DOHH2 (cell line): ENCODE data around the gene AUTS2.

Experiments used
- H3F3A ChIP-seq: fragments of 200-600 bp; sonication (generic), shearing (Covaris generic); 2 replicates; pipeline ENCODE4 v1.6.0; 2016; ENCODE audit warnings: antibody characterized with exemption, mild to moderate bottlenecking; ENCODE audit not compliant: control insufficient read depth, insufficient read depth
- H3K27ac ChIP-seq: fragments of 200-600 bp; sonication (generic); 2 replicates; pipeline ENCODE4 v1.5.1; 2014; ENCODE audit warnings: low read depth, mild to moderate bottlenecking, low read length, moderate library complexity
- H3K27me3 ChIP-seq: fragments of 200-600 bp; sonication (generic); 2 replicates; pipeline ENCODE4 v1.6.1; 2014; ENCODE audit warnings: mild to moderate bottlenecking, low read length, mixed read lengths; ENCODE audit not compliant: control insufficient read depth
- H3K36me3 ChIP-seq: fragments of 200-600 bp; sonication (generic); 2 replicates; pipeline ENCODE4 v1.6.1; 2014; ENCODE audit warnings: mild to moderate bottlenecking, low read length, moderate library complexity, mixed read lengths; ENCODE audit not compliant: control insufficient read depth
- H3K4me1 ChIP-seq: fragments of 200-600 bp; sonication (generic); 2 replicates; pipeline ENCODE4 v1.6.1; 2014; ENCODE audit warnings: mild to moderate bottlenecking, low read length, mixed read lengths; ENCODE audit not compliant: control insufficient read depth
- H3K4me2 ChIP-seq: fragments of 200-600 bp; sonication (generic); 2 replicates; pipeline ENCODE4 v1.6.0; 2014; ENCODE audit warnings: mild to moderate bottlenecking, low read length, moderate library complexity
- H3K4me3 ChIP-seq: fragments of 200-600 bp; sonication (generic); 2 replicates; pipeline ENCODE4 v1.5.1; 2014; ENCODE audit warnings: mild to moderate bottlenecking, low read length, mixed read lengths
- H3K79me2 ChIP-seq: fragments of 200-600 bp; sonication (generic); 2 replicates; pipeline ENCODE4 v1.6.1; 2014; ENCODE audit warnings: mild to moderate bottlenecking, low read length, mixed read lengths; ENCODE audit not compliant: control insufficient read depth
- H3K9me2 ChIP-seq: fragments of 200-600 bp; sonication (generic); replicated peaks from 2 replicates; pipeline ENCODE4 v1.6.1; 2014; ENCODE audit warnings: mild to moderate bottlenecking, low read length, mixed read lengths; ENCODE audit not compliant: control insufficient read depth
- H3K9me3 ChIP-seq: fragments of 200-600 bp; sonication (generic); 2 replicates; pipeline ENCODE4 v1.6.1; 2014; ENCODE audit warnings: antibody characterized with exemption, low read length, mixed read lengths; ENCODE audit not compliant: control insufficient read depth, insufficient read depth
- H4K20me1 ChIP-seq: fragments of 200-600 bp; sonication (generic); 2 replicates; pipeline ENCODE4 v1.6.0; 2014; ENCODE audit warnings: low read depth, mild to moderate bottlenecking, antibody characterized with exemption, low read length, moderate library complexity; ENCODE audit not compliant: control insufficient read depth, insufficient read depth
- EZH2phosphoT487 ChIP-seq: fragments of 200-600 bp; sonication (generic); IDR thresholded peaks from 2 replicates; pipeline ENCODE4 v1.6.1; 2017; ENCODE audit warnings: borderline replicate concordance, mild to moderate bottlenecking, antibody characterized with exemption, low read length, moderate library complexity, mixed read lengths
- TF ChIP-seq, protein P1 (sequence below): fragments of 200-600 bp; sonication (generic); IDR thresholded peaks from one replicate; pipeline ENCODE4 v1.5.1; 2014; ENCODE audit warnings: antibody characterized with exemption, mild to moderate bottlenecking, low read depth, low read length; ENCODE audit not compliant: poor library complexity, severe bottlenecking

AUTS2 gene

GRCh38 chr7:69908454-69908853 lies 310.2 kb downstream of the AUTS2 start:
- Histone ChIP-seq H3K9me2 (no peaks in the 10 kb centered on the region), H3K4me3 (no peak overlapping the region), H3K27ac (no peak overlapping the region), H3K27me3 (no peaks in the 10 kb centered on the region), H3K4me2 (no peak overlapping the region), H4K20me1 (0 out of 2 replicates have a peak, but pooled peaks cover 3% of the 10 kb centered on the region), H3K36me3 (peaks cover 8% of the 10 kb centered on the region; the same call in 1 of the 2 replicates), H3K9me3 (peaks cover 18% of the 10 kb centered on the region), H3K79me2 (peaks cover 55% of the 10 kb centered on the region), H3F3A (no peaks in the 10 kb centered on the region), H3K4me1 (peaks cover 18% of the 10 kb centered on the region)
- TF ChIP-seq, protein P1, sequence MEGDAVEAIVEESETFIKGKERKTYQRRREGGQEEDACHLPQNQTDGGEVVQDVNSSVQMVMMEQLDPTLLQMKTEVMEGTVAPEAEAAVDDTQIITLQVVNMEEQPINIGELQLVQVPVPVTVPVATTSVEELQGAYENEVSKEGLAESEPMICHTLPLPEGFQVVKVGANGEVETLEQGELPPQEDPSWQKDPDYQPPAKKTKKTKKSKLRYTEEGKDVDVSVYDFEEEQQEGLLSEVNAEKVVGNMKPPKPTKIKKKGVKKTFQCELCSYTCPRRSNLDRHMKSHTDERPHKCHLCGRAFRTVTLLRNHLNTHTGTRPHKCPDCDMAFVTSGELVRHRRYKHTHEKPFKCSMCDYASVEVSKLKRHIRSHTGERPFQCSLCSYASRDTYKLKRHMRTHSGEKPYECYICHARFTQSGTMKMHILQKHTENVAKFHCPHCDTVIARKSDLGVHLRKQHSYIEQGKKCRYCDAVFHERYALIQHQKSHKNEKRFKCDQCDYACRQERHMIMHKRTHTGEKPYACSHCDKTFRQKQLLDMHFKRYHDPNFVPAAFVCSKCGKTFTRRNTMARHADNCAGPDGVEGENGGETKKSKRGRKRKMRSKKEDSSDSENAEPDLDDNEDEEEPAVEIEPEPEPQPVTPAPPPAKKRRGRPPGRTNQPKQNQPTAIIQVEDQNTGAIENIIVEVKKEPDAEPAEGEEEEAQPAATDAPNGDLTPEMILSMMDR = no peak
- no peak for TF ChIP-seq EZH2phosphoT487

DNA sequence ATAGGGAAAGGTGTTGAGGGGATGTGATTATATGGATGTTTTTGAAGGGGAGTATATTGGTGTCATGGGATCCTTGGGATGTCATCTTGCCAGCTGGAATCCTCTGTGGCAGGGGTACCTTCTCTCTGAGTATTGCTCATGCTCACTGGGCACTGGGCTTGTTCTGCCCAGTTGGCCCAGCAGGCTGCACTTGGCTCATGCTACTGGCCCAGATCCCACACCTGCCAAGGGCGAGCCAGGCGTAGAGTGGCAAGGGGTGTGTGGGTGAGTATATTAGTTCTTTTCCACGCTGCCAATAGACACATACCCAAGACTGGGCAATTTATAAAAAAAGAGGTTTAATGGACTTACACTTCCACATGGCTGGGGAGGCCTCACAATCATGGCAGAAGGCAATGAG lies 311.9 kb downstream of the AUTS2 start:
- H3K79me2 ChIP-seq = peaks cover 53% of the 10 kb centered on the region
- no peaks in the 10 kb centered on the region for H3F3A ChIP-seq
- H3K4me2 ChIP-seq = no peak overlapping the region
- 0 out of 2 replicates have a peak, but pooled peaks cover 3% of the 10 kb centered on the region for H4K20me1 ChIP-seq
- H3K27me3 ChIP-seq = no peaks in the 10 kb centered on the region
- peaks cover 18% of the 10 kb centered on the region for H3K4me1 ChIP-seq
- H3K27ac ChIP-seq = no peak overlapping the region
- no peak overlapping the region for H3K4me3 ChIP-seq
- TF ChIP-seq EZH2phosphoT487 = no peak
- TF ChIP-seq, protein P1 = no peak
- no peaks in the 10 kb centered on the region for H3K9me2 ChIP-seq
- H3K9me3 ChIP-seq = peaks cover 18% of the 10 kb centered on the region
- peaks cover 8% of the 10 kb centered on the region; the same call in 1 of the 2 replicates for H3K36me3 ChIP-seq

DNA sequence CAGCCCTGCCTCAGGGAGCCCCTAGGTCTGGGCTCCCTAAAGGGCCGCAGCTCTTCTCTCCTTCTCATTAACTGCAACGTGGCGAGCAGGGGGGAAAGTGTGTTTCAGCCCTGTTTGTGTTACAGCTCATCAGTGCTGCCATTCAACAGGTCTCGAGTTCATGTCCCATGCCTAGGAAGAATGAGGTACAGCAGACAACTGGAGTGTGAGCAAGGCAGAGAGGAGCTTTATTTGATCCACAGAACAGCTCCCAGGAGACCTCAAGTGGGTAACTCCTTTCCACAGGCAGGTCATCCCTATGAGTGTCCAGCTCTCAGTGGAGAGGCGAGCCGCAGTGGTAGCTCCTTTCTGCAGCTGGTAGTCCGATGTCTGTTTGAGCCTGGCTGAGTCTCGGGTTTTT lies 313.1 kb downstream of the AUTS2 start:
- H4K20me1 ChIP-seq = 0 out of 2 replicates have a peak, but pooled peaks cover 2% of the 10 kb centered on the region
- no peaks in the 10 kb centered on the region for H3F3A ChIP-seq
- no peak overlapping the region for H3K4me3 ChIP-seq
- no peak overlapping the region for H3K4me2 ChIP-seq
- peaks cover 18% of the 10 kb centered on the region for H3K9me3 ChIP-seq
- H3K36me3 ChIP-seq = peaks cover 8% of the 10 kb centered on the region; the same call in 1 of the 2 replicates
- no peak overlapping the region for H3K27ac ChIP-seq
- H3K79me2 ChIP-seq = peaks cover 43% of the 10 kb centered on the region
- H3K4me1 ChIP-seq = peaks cover 8% of the 10 kb centered on the region
- no peak for TF ChIP-seq EZH2phosphoT487
- TF ChIP-seq, protein P1 = no peak
- no peaks in the 10 kb centered on the region for H3K9me2 ChIP-seq
- H3K27me3 ChIP-seq = no peaks in the 10 kb centered on the region

DNA sequence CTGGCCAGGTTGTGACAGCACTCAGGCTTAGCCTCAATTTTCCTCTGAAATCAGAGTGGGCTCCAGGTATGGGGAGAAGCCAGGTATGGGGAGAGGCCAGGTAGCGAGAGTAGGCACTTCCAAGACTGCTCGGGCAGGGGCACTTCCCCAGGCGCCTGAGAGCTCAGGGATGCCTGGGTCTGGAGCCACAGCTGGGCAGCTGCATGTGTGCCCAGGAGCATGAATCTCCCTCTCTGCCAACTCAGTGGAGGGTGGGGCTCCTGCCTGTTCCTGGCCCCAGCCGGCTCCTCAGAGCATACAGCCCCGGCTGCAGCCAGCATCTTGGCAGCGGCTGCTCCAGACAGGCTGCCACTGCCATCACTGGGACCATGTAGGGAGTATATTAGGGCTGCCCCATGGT lies 313.9 kb downstream of the AUTS2 start:
- Histone ChIP-seq H3K4me3 (no peak overlapping the region), H3K9me2 (no peaks in the 10 kb centered on the region), H3K79me2 (peaks cover 39% of the 10 kb centered on the region), H3K36me3 (peaks cover 8% of the 10 kb centered on the region; the same call in 1 of the 2 replicates), H3K9me3 (peaks cover 18% of the 10 kb centered on the region), H4K20me1 (no peaks in the 10 kb centered on the region), H3F3A (no peaks in the 10 kb centered on the region), H3K4me1 (0 out of 2 replicates have a peak, but pooled peaks cover 3% of the 10 kb centered on the region), H3K27me3 (no peaks in the 10 kb centered on the region), H3K4me2 (no peak overlapping the region), H3K27ac (no peak overlapping the region)
- TF ChIP-seq, protein P1 = no peak
- no peak for TF ChIP-seq EZH2phosphoT487
